ENCODE measurements around the gene ZNF587. TPM values are rescaled to one million over a fixed set of nuclear protein-coding genes. Genes with fewer than 3 reads are reported as not detected.

ZNF587 gene
- total RNA-seq, 1 experiment from 2014 or later, result 25.9 TPM

DNA sequence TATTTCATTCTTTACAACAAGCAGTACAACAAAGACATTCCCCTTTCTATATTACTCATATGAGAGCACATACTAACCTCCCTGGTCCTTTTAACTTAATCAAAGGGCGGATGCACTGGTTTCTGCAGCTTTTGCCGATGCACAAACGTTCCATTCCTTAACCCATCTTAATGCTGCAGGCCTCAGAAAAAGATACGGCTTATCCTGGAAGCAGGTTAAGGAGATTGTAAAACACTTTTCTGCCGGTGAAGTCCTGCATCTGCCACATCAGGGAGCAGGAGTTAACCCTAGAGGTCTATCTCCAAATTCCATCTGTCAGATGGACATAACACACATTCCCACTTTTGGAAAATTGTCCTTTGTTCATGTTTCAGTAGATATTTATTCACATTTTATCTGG, 50.7 kb downstream of the ZNF587 start:
- no TSS peak for BruUV-seq (replicated peaks)
- no peaks in the 10 kb centered on the region for H3K9me2 ChIP-seq (ENCODE audit: insufficient read depth)
- intact Hi-C loops (cut with micrococcal nuclease), result loop anchor here (5.0 to 10.0 kb wide), 2 partner anchors 433 to 496 kb away; no protein-coding TSS in a partner anchor
- no peak overlapping the region for H3K9ac ChIP-seq (ENCODE audit: low read length)
- ChIA-PET RAD21 (ENCODE audit: low non-redundant PET in 1 of 2, low total read pairs in 2 of 2, uncharacterized antibody in 2 of 2, unreplicated experiment in 2 of 2) (no interaction called here), CTCF (no interaction called here), POLR2A (no interaction called here)
- TF ChIP-seq, protein P1, sequence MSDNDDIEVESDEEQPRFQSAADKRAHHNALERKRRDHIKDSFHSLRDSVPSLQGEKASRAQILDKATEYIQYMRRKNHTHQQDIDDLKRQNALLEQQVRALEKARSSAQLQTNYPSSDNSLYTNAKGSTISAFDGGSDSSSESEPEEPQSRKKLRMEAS (IDR thresholded peaks at IDR 0.05), result no peak
- TF ChIP-seq SIN3A (IDR thresholded peaks at IDR 0.05; ENCODE audit: low read depth) (no peak), ZFX (IDR thresholded peaks at IDR 0.05) (no peak), EZH2phosphoT487 (IDR thresholded peaks at IDR 0.05; ENCODE audit: borderline replicate concordance) (no peak), FOSL1 (IDR thresholded peaks at IDR 0.05; ENCODE audit: low read depth) (no peak)
- H3K79me2 ChIP-seq (ENCODE audit: insufficient read depth, low read length), result no peaks in the 10 kb centered on the region
- ATAC-seq (no peak), DNase-seq (ENCODE audit: low read depth, low spot score) (no peak)
- H3K4me2 ChIP-seq (ENCODE audit: low read length), result no peak overlapping the region
- H3K36me3 ChIP-seq (ENCODE audit: control insufficient read depth in 1 of 2, insufficient read depth in 2 of 2, low read length in 2 of 2), result no peaks in the 10 kb centered on the region
- H3K4me1 ChIP-seq (ENCODE audit: control insufficient read depth in 1 of 2, insufficient read depth in 2 of 2, low read length in 2 of 2), result no peaks in the 10 kb centered on the region
- H3K27me3 ChIP-seq (ENCODE audit: insufficient read depth, low read length), result no peaks in the 10 kb centered on the region
- H3K4me3 ChIP-seq (replicated peaks in 1 of 2; ENCODE audit: low read depth in 1 of 2, low read length in 2 of 2), result no peak overlapping the region
- no peak overlapping the region for H3K27ac ChIP-seq (ENCODE audit: low read depth, low read length)
- no peak overlapping the region for H2AFZ ChIP-seq (ENCODE audit: low read depth, low read length, poor library complexity, severe bottlenecking)
- H4K20me1 ChIP-seq (ENCODE audit: insufficient read depth), result no peaks in the 10 kb centered on the region
- peaks cover 0 to 8% of the 10 kb centered on the region in 2 experiments; a peak in 1 of 4 replicates for H3K9me3 ChIP-seq (ENCODE audit: control insufficient read depth in 1 of 2, insufficient read depth in 1 of 2, low read depth in 1 of 2, low read length in 2 of 2)

DNA sequence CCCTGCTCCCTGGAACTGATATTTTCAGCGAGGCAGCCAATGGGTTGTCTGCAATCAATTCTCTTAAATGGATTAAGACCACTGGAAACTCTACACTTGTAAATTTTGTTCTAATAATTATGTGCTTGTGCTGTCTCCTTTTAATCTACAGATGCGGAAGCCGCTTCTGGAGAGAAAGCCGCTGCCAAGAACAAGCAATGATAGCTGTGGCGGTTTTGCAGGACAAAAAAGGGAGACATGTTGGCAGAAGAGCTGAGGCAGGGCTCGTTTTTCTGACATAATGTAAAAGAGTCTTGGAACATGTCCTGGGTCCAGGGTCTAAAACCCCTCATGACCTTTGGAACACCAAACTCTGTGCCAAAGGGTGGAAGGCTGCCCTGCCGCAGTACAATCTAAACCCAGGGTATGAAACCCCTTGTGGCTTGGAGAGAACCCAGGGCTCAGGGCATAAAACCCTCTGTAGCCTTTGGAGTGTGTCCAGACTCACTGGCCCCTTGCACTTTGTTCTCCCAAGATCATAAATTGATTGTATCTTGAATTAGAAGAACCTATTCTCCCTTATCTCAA, 54.0 kb downstream of the ZNF587 start:
- ChIA-PET RAD21 (ENCODE audit: low non-redundant PET in 1 of 2, low total read pairs in 2 of 2, uncharacterized antibody in 2 of 2, unreplicated experiment in 2 of 2) (no interaction called here), POLR2A (no interaction called here), CTCF (no interaction called here)
- intact Hi-C loops (cut with micrococcal nuclease), result loop anchor here (5.0 to 10.0 kb wide), 2 partner anchors 436 to 499 kb away; no protein-coding TSS in a partner anchor
- Histone ChIP-seq H4K20me1 (ENCODE audit: insufficient read depth) (no peaks in the 10 kb centered on the region), H3K9ac (ENCODE audit: low read length) (no peak overlapping the region), H3K9me2 (ENCODE audit: insufficient read depth) (no peaks in the 10 kb centered on the region), H3K36me3 (ENCODE audit: control insufficient read depth in 1 of 2, insufficient read depth in 2 of 2, low read length in 2 of 2) (no peaks in the 10 kb centered on the region; a peak in 1 of 4 replicates), H2AFZ (ENCODE audit: low read depth, low read length, poor library complexity, severe bottlenecking) (no peak overlapping the region), H3K9me3 (ENCODE audit: control insufficient read depth in 1 of 2, insufficient read depth in 1 of 2, low read depth in 1 of 2, low read length in 2 of 2) (peaks cover 0 to 3% of the 10 kb centered on the region in 2 experiments; a peak in 1 of 4 replicates), H3K79me2 (ENCODE audit: insufficient read depth, low read length) (no peaks in the 10 kb centered on the region), H3K4me1 (ENCODE audit: control insufficient read depth in 1 of 2, insufficient read depth in 2 of 2, low read length in 2 of 2) (no peaks in the 10 kb centered on the region), H3K4me2 (ENCODE audit: low read length) (no peak overlapping the region), H3K27ac (ENCODE audit: low read depth, low read length) (no peak overlapping the region), H3K4me3 (replicated peaks in 1 of 2; ENCODE audit: low read depth in 1 of 2, low read length in 2 of 2) (no peak overlapping the region), H3K27me3 (ENCODE audit: insufficient read depth, low read length) (no peaks in the 10 kb centered on the region)
- DNase-seq (ENCODE audit: low read depth, low spot score) (no peak), ATAC-seq (no peak)
- BruUV-seq (replicated peaks), result no TSS peak
- TF ChIP-seq TCF7L2 (IDR thresholded peaks at IDR 0.05; ENCODE audit: borderline replicate concordance, extremely low read depth, insufficient read depth, insufficient read length), result no peak
- TF ChIP-seq, protein P2, sequence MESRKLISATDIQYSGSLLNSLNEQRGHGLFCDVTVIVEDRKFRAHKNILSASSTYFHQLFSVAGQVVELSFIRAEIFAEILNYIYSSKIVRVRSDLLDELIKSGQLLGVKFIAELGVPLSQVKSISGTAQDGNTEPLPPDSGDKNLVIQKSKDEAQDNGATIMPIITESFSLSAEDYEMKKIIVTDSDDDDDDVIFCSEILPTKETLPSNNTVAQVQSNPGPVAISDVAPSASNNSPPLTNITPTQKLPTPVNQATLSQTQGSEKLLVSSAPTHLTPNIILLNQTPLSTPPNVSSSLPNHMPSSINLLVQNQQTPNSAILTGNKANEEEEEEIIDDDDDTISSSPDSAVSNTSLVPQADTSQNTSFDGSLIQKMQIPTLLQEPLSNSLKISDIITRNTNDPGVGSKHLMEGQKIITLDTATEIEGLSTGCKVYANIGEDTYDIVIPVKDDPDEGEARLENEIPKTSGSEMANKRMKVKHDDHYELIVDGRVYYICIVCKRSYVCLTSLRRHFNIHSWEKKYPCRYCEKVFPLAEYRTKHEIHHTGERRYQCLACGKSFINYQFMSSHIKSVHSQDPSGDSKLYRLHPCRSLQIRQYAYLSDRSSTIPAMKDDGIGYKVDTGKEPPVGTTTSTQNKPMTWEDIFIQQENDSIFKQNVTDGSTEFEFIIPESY (IDR thresholded peaks at IDR 0.05; ENCODE audit: extremely low read depth, insufficient replicate concordance, low read length), result no peak
- TF ChIP-seq CEBPB (IDR thresholded peaks at IDR 0.05; ENCODE audit: low read depth), result no peak
- TF ChIP-seq, protein P3, sequence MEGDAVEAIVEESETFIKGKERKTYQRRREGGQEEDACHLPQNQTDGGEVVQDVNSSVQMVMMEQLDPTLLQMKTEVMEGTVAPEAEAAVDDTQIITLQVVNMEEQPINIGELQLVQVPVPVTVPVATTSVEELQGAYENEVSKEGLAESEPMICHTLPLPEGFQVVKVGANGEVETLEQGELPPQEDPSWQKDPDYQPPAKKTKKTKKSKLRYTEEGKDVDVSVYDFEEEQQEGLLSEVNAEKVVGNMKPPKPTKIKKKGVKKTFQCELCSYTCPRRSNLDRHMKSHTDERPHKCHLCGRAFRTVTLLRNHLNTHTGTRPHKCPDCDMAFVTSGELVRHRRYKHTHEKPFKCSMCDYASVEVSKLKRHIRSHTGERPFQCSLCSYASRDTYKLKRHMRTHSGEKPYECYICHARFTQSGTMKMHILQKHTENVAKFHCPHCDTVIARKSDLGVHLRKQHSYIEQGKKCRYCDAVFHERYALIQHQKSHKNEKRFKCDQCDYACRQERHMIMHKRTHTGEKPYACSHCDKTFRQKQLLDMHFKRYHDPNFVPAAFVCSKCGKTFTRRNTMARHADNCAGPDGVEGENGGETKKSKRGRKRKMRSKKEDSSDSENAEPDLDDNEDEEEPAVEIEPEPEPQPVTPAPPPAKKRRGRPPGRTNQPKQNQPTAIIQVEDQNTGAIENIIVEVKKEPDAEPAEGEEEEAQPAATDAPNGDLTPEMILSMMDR (IDR thresholded peaks at IDR 0.05 in 2 of 3, conservative IDR thresholded peaks at IDR 0.05 in 1 of 3; ENCODE audit: borderline replicate concordance in 1 of 3, insufficient read depth in 1 of 3, low read depth in 2 of 3, low read length in 2 of 3), result no peak
- TF ChIP-seq EGR1 (IDR thresholded peaks at IDR 0.05; ENCODE audit: low read depth), result no peak
- no peak for TF ChIP-seq EZH2 (IDR thresholded peaks at IDR 0.05)
- no peak for TF ChIP-seq ELF1 (IDR thresholded peaks at IDR 0.05; ENCODE audit: borderline replicate concordance, low read depth)

Data from HCT116 (cell line).